PFSK-1 (cell line): Measurements from ENCODE around the gene ATG2A.

Experiments
- POLR2AphosphoS5 ChIP-seq: IDR thresholded peaks from 2 replicates; pipeline ENCODE4 v1.6.1; 2012; ENCODE audit warnings: low read depth, mild to moderate bottlenecking, control low read depth, low read length, moderate library complexity
- REST ChIP-seq, 2 experiments: IDR thresholded peaks; 2 replicates each; pipeline versions ENCODE4 v1.6.1 to v1.8.0; 2011 to 2012; ENCODE audit warnings: low read depth in 2 of 2, low read length in 2 of 2, control low read depth in 1 of 2, inconsistent platforms in 1 of 2, mild to moderate bottlenecking in 1 of 2, moderate library complexity in 1 of 2; ENCODE audit not compliant: insufficient read depth in 1 of 2
- SIN3A ChIP-seq: IDR thresholded peaks from 2 replicates; pipeline ENCODE4 v1.6.1; 2012; ENCODE audit warnings: mild to moderate bottlenecking, low read length, moderate library complexity, borderline replicate concordance; ENCODE audit not compliant: insufficient read depth

GRCh38 chr11:64854157-64854533 is 62.9 kb downstream of the ATG2A start:
- no peak for TF ChIP-seq REST (IDR thresholded peaks at IDR 0.05; ENCODE audit: insufficient read depth in 1 of 2, low read depth in 2 of 2, low read length in 2 of 2)
- no peak for TF ChIP-seq SIN3A
- TF ChIP-seq POLR2AphosphoS5: no peak
